Peyer's patch (tissue), 4 donors: ENCODE results near the gene RAB8B. TPM values are rescaled to one million over a fixed set of nuclear protein-coding genes. Genes with fewer than 3 reads are reported as not detected.
A peak's percentile ranks its signal among the peaks of the same experiment; 100 is the strongest.

Source experiments
- DNase-seq, 3 donors: peaks; one replicate each; pipeline ENCODE4 v3.0.0-alpha.2; 2017 to 2019
- H3K27ac ChIP-seq, 4 donors: fragments of 200-600 bp; sonication (generic); one replicate each; pipeline ENCODE4 v1.5.1; 2016 to 2019
- H3K27me3 ChIP-seq, 2 donors: fragments of 200-600 bp; sonication (generic); one replicate each; pipeline ENCODE4 v1.5.1; 2019
- H3K36me3 ChIP-seq, 3 donors: fragments of 200-600 bp; sonication (generic); one replicate each; pipeline ENCODE4 v1.5.1; 2016 to 2019
- H3K4me1 ChIP-seq, 4 donors: fragments of 200-600 bp; sonication (generic); one replicate each; pipeline ENCODE4 v1.5.1; 2016 to 2019
- H3K4me3 ChIP-seq, 4 donors: fragments of 200-600 bp; sonication (generic); 1 replicate in 3 of 4; 2 replicates in 1 of 4; pipeline ENCODE4 v1.5.1; 2016 to 2019; ENCODE audit warnings: mild to moderate bottlenecking in 1 of 4
- H3K9me3 ChIP-seq, 4 donors: fragments of 200-600 bp; sonication (generic); one replicate each; pipeline ENCODE4 v1.5.1; 2016 to 2019; ENCODE audit warnings: mild to moderate bottlenecking in 1 of 4
- CTCF ChIP-seq, 6 experiments: fragments of 450-650 bp in 4 of 6; fragments of 200-600 bp in 2 of 6; sonication (generic) in 1 of 6; IDR thresholded peaks; one replicate each; pipeline ENCODE4 v1.5.1; 2017 to 2019; ENCODE audit warnings: antibody characterized with exemption in 6 of 6, mild to moderate bottlenecking in 3 of 6, moderate library complexity in 1 of 6
- POLR2A ChIP-seq, 2 donors: fragments of 450-650 bp; IDR thresholded peaks; one replicate each; pipeline ENCODE4 v1.5.1; 2017; ENCODE audit warnings: antibody characterized with exemption in 2 of 2, mild to moderate bottlenecking in 2 of 2, moderate library complexity in 2 of 2
- total RNA-seq, 4 donors: library from RNA; depleted of rRNA; stranded (reverse); fragments of >200 nt; gene quantifications; one replicate each; pipeline ENCODE4 v1.1.0, GENCODE V29; 2016

The RAB8B gene
- 10 to 100 TPM; 11.7 to 35.5 (median 25.3) TPM for total RNA-seq

GRCh38 chr15:63188926-63189871 is at the start of gene RAB8B:
TSS of gene RAB8B (plus strand) at chr15:63189606. CDS start at chr15:63189625, 19 bp downstream.
- Histone ChIP-seq H3K36me3 (no peaks in the 10 kb centered on the region), H3K9me3 (no peaks in the 10 kb centered on the region), H3K27me3 (no peaks in the 10 kb centered on the region), H3K27ac (peak within 1 kb of the TSS; percentile 86 to 93 (median 93)), H3K4me3 (peak within 1 kb of the TSS; percentile 66 to 96 (median 76)), H3K4me1 (peaks cover 0 to 25% (median 13%) of the 10 kb centered on the region in 4 donors)
- TF ChIP-seq CTCF (IDR thresholded peaks at IDR 0.05): no peak
- peak; percentile 62 to 81 for TF ChIP-seq POLR2A (IDR thresholded peaks at IDR 0.05)
- DNase-seq: peak; percentile 99 to 100 (median 99)

- H3K27ac ChIP-seq: no peak overlapping the region
- TF ChIP-seq CTCF (IDR thresholded peaks at IDR 0.05) (no peak), POLR2A (IDR thresholded peaks at IDR 0.05) (no peak)
- H3K27me3 ChIP-seq: no peaks in the 10 kb centered on the region
- peaks cover 0 to 9% (median 0%) of the 10 kb centered on the region in 3 donors for H3K36me3 ChIP-seq
- no peak overlapping the region for H3K4me3 ChIP-seq
- no peak for DNase-seq
- H3K9me3 ChIP-seq: no peaks in the 10 kb centered on the region
- H3K4me1 ChIP-seq: no peaks in the 10 kb centered on the region
Measured at GRCh38 chr15:63140936-63141335, 48.5 kb upstream of the RAB8B start.

GRCh38 chr15:63145426-63145825 is 44.0 kb upstream of the RAB8B start:
- TF ChIP-seq POLR2A (IDR thresholded peaks at IDR 0.05) (no peak), CTCF (IDR thresholded peaks at IDR 0.05) (no peak)
- no peak overlapping the region for H3K27ac ChIP-seq
- no peaks in the 10 kb centered on the region for H3K27me3 ChIP-seq
- H3K9me3 ChIP-seq: no peaks in the 10 kb centered on the region
- no peaks in the 10 kb centered on the region for H3K4me1 ChIP-seq
- DNase-seq: no peak
- H3K36me3 ChIP-seq: peaks cover 0 to 33% (median 0%) of the 10 kb centered on the region in 3 donors
- H3K4me3 ChIP-seq: no peak overlapping the region

GRCh38 chr15:63146684-63147083 is 42.7 kb upstream of the RAB8B start:
- no peak overlapping the region for H3K4me3 ChIP-seq
- no peak for DNase-seq
- TF ChIP-seq POLR2A (IDR thresholded peaks at IDR 0.05): no peak
- peak in 1 of 6 experiments; percentile 14 for TF ChIP-seq CTCF (IDR thresholded peaks at IDR 0.05)
- peaks cover 0 to 43% (median 0%) of the 10 kb centered on the region in 3 donors for H3K36me3 ChIP-seq
- H3K9me3 ChIP-seq: no peaks in the 10 kb centered on the region
- H3K27ac ChIP-seq: no peak overlapping the region
- no peaks in the 10 kb centered on the region for H3K27me3 ChIP-seq
- H3K4me1 ChIP-seq: no peaks in the 10 kb centered on the region

- DNase-seq: no peak
- no peak for TF ChIP-seq POLR2A (IDR thresholded peaks at IDR 0.05)
- no peak for TF ChIP-seq CTCF (IDR thresholded peaks at IDR 0.05)
- no peaks in the 10 kb centered on the region for H3K9me3 ChIP-seq
- no peak overlapping the region for H3K4me3 ChIP-seq
- H3K27ac ChIP-seq: no peak overlapping the region
- peaks cover 0 to 17% (median 6%) of the 10 kb centered on the region in 4 donors for H3K4me1 ChIP-seq
- H3K36me3 ChIP-seq: peaks cover 0 to 63% (median 0%) of the 10 kb centered on the region in 3 donors
- no peaks in the 10 kb centered on the region for H3K27me3 ChIP-seq
Measured at GRCh38 chr15:63151665-63152064, 37.7 kb upstream of the RAB8B start.
